Non-pigmented ciliary epithelial cell (primary cell): ENCODE measurements around the gene CD248.
"Not testable (repeated sequence)": the region's sequence is repeated elsewhere in the genome, so short reads cannot be mapped to it uniquely, and the experiment has no call there.

Experiments used
- DNase-seq: peaks from one replicate; pipeline ENCODE4 v3.0.0-alpha.2; 2010; ENCODE audit warnings: low read depth

Gene CD248

GRCh38 chr11:66316849-66317251, at the start of gene CD248:
CD248 (minus strand) TSS chr11:66317044; CDS start chr11:66317027, 17 bp downstream.
- no peak for DNase-seq

GRCh38 chr11:66365711-66366619, 49.1 kb upstream of the CD248 start:
- DNase-seq: no peak

- DNase-seq: no peak
These were observed 48.3 kb upstream of the CD248 start for GRCh38 chr11:66365166-66365565.

GRCh38 chr11:66363805-66364535, 47.1 kb upstream of the CD248 start:
- DNase-seq: no peak

- no peak for DNase-seq
These were observed 46.4 kb upstream of the CD248 start for GRCh38 chr11:66363187-66363601.

- DNase-seq: no peak
These were observed 45.8 kb upstream of the CD248 start for GRCh38 chr11:66362481-66363147.

GRCh38 chr11:66361502-66361941, 44.7 kb upstream of the CD248 start:
- DNase-seq: no peak

GRCh38 chr11:66360406-66361073, 43.7 kb upstream of the CD248 start:
- no peak for DNase-seq

- no peak for DNase-seq
These were observed 42.8 kb upstream of the CD248 start for GRCh38 chr11:66359662-66360087.

- DNase-seq: not testable (repeated sequence)
These were observed 33.9 kb upstream of the CD248 start for GRCh38 chr11:66350560-66351235.

GRCh38 chr11:66349084-66349386, 32.2 kb upstream of the CD248 start:
- DNase-seq: no peak

GRCh38 chr11:66347425-66348276, 30.8 kb upstream of the CD248 start, which contains the start of gene B4GAT1:
B4GAT1 (minus strand) TSS chr11:66347629; CDS start chr11:66347545, 84 bp downstream.
- DNase-seq: peak; percentile 64

GRCh38 chr11:66346476-66347424, 29.9 kb upstream of the CD248 start:
- no peak for DNase-seq

- no peak for DNase-seq
These were observed 28.4 kb upstream of the CD248 start for GRCh38 chr11:66345316-66345649.

- DNase-seq: peak; percentile 81
These were observed 27.9 kb upstream of the CD248 start, which contains the start of gene BRMS1 for GRCh38 chr11:66344550-66345315. BRMS1 (minus strand) TSS chr11:66345104; CDS start chr11:66342234, 2,870 bp downstream.

GRCh38 chr11:66343176-66343575, 26.3 kb upstream of the CD248 start:
- no peak for DNase-seq

GRCh38 chr11:66341502-66342126, 24.8 kb upstream of the CD248 start:
- DNase-seq: no peak
